Activated CD8-positive, alpha-beta memory T cell treated with anti-CD3 and anti-CD28 coated beads for 36 hours (primary cell): ENCODE measurements around the gene TRIM42. TPM values are rescaled to one million over a fixed set of nuclear protein-coding genes. Genes with fewer than 3 reads are reported as not detected.

Experiments
- CTCF ChIA-PET: fragments of 350-600 bp; sonication (Branson Sonifier 250); formaldehyde crosslinking; loops from one replicate; lab custom pipeline; 2021; ENCODE audit warnings: antibody characterized with exemption; lab: Charles Lee
- POLR2A ChIA-PET: fragments of 350-600 bp; sonication (Branson Sonifier 250); formaldehyde crosslinking; loops from one replicate; lab custom pipeline; 2021; ENCODE audit warnings: antibody characterized with exemption; lab: Charles Lee
- total RNA-seq, 2 experiments: library from RNA; stranded (reverse); gene quantifications; one replicate each; pipeline ENCODE4 v1.2.3, GENCODE V29; 2021

The TRIM42 gene
- not detected for total RNA-seq

GRCh38 chr3:140677764-140678163, at the start of gene TRIM42:
Gene TRIM42 (plus strand): TSS chr3:140678064. CDS start chr3:140678230, 166 bp downstream.
- ChIA-PET POLR2A (no interaction called here), CTCF (no interaction called here)

DNA sequence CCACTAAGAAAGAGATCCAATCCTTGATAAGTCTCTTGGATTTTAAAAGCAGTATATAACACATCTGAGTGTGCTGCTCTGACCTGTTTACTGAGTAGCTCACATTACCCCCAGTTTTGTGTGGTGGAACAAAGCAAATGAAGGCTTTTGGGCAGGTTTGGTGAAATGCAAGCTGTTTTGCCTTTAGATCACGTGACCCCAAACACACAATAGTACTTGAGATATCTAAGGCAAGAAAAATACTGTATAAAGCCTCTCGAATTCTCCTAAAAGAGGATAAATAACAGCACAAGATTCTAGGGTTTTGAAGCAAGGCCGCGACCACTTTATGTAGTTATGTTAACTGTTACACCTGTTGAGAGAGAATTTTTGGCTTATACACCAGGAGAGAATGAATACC, 49.3 kb upstream of the TRIM42 start:
- CTCF ChIA-PET = no interaction called here
- POLR2A ChIA-PET = no interaction called here

DNA sequence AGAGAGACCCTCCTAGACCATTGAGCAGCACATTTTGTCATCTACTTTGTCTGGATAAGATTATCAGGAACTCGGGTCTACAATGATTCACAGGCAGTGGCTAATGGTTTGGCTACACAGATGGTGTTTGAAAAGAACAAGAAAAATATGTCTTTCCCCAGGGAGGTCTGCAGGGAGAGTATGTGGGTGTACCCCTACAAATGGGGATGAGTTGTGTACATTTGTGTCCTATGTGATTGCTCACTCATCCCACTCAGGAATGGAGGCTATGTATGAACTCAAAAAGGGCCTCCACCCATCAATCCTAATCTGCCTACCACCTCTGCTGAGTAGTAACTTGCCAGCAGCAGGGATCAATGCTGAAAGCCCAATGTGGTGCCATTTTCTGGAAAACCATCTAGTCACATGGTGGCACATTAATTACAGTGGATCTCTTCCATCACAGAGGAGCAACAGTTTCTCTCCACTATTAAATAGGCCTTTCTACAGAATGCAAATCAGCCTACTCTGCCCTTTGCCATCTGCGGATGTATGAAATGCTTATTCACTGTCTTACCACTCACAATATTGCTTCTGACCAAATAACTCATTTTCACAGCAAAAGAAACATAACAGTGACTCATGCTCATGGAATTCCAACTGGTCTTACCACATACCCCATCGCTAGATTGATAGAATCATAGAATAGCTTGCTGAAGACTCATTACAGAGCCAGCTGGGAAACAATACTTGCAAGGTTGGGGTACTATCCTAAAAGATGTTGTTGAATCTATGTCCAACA, 48.3 kb upstream of the TRIM42 start:
- CTCF ChIA-PET = no interaction called here
- POLR2A ChIA-PET = no interaction called here

DNA sequence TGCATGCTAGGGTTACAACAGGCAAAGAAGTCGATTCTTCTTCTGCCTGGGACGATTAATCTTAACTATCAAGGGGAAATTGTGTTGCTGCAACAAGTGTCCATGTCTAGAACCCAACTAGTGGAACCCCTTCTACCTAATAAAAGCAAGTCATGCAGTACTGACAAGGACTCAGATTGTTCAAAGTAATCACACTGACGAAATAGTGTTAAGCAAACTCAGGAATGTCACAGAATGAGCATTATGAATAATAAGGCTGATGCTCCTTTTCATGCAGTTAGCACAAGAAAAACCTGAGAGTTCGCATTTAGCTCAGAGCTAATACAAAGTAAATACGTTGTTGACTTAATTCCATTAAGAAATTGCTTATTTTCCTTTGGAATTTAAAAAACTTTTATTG, 47.5 kb upstream of the TRIM42 start:
- POLR2A ChIA-PET = no interaction called here
- CTCF ChIA-PET = no interaction called here

GRCh38 chr3:140630866-140631265, 47.0 kb upstream of the TRIM42 start:
- CTCF ChIA-PET = no interaction called here
- POLR2A ChIA-PET = no interaction called here

DNA sequence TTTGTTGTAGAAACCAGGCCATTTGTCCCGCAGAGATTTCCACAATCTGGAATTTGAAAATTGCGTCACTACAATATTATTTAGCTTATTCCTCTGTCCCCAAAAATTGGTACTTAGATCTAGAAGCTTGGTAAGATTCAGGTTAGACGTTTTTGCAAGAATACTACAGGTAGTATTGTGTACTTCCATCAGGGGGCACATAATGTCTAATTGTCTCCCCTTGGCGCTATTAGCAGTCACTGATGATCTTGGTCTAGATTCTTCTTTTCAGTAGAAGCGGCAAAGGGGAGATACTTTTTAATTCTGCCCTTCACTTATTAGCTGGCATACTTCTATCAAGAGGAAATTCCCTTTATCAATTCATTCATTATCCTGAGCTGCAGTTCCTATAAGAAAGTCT, 42.6 kb upstream of the TRIM42 start:
- ChIA-PET POLR2A (no interaction called here), CTCF (no interaction called here)

DNA sequence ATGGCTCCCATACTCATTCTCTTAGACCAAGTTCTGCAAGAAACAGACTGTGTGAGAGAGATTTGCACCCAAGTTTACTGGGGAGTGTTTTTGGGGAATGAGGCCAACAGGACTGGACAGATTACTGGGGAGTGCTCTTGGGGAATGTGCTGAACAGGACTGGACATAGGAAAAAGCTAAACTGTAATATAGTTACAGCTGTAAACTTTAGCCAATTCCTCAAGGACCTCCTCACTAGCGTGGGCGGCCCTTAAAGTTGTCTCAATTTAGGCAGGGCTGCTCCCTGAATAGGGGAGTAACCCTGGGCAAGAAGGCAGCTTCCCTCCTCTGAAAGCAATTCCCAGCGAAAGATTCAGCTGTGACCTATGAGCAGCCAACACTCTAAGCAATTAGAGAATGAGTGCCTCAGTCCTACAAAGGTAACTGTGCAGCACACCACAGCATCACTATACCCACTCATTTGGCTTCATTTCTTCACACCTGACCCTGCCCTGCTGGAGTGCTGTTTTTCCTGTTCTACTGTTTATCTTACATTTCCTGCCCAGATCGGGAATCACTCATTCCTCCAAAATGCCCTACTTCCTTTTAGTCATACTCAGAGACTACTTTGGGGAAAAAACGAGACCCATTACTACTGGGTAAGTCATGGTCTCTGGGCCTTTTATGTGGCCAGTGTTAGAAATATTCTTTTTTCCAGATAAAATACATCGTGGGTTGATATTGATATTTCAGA, 41.3 kb upstream of the TRIM42 start:
- ChIA-PET CTCF (no interaction called here), POLR2A (no interaction called here)

GRCh38 chr3:140651287-140651686, 26.6 kb upstream of the TRIM42 start:
- CTCF ChIA-PET = no interaction called here
- POLR2A ChIA-PET = no interaction called here

GRCh38 chr3:140655678-140656077, 22.2 kb upstream of the TRIM42 start:
- POLR2A ChIA-PET = no interaction called here
- CTCF ChIA-PET = no interaction called here

DNA sequence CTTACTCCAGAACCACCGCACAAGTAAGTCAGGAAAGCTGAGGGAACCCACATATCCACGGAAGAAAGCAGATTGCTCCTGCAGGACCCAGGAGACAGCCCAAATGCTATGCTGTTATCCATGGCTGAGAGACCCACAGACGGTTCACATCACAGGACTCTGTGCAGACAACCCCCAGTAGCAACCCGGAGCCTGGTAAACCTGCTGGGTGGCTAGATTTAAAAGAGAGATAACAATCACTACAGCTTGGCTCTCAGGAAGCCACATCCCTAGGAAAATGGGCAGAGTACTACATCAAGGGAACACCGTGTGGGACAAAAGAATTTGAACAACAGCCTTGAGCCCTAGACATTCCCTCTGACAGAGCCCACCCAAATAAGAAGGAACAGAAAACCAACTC, 13.8 kb upstream of the TRIM42 start:
- POLR2A ChIA-PET = no interaction called here
- CTCF ChIA-PET = no interaction called here

GRCh38 chr3:140682586-140682985, 4.7 kb downstream of the TRIM42 start:
- CTCF ChIA-PET = no interaction called here
- POLR2A ChIA-PET = no interaction called here

DNA sequence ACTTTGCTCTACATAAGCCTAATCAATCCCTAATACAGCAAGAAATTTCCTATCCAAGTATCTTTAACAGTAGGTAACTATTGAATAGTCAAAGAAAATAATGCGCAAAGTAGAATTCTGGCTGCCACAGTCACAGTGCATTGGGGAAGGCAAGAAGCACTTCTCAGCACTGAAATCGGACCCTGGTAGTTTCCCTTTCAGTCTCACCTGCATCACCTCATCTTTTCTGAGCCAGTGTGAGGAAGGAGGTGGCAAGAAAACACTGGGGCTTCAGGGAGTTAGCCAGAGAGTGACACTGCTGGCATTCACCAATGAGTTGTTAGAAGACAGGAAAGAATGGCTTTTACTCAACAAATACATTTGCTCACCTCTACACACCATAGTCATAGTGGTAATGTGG, 8.3 kb downstream of the TRIM42 start:
- CTCF ChIA-PET = interaction anchor here (1.1 kb wide), 1 partner anchor 15 kb away, joined by 3 read pairs; no protein-coding TSS in a partner anchor
- POLR2A ChIA-PET = no interaction called here

DNA sequence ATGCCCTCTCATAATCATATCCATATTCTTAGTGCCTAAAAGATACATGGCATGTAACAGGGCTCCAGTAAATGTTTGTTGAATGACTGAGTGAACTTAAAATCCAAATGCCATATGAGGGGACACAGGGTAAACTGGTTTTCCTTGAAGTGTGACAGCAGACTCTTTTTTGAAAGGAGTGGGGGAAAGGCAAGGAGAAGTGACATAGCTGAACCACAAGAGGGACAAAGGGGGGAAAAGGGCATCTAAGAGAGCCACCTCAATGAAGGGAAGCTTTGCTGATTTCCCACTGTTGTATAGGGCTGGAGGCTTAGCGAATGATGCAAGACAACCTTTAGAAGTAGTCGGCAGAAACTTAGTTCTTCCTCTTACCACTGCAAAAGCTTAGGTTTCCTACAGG, 9.1 kb downstream of the TRIM42 start:
- POLR2A ChIA-PET = no interaction called here
- CTCF ChIA-PET = interaction anchor here (1.1 kb wide), 1 partner anchor 14 kb away, joined by 3 read pairs; no protein-coding TSS in a partner anchor

GRCh38 chr3:140695361-140696061, 17.6 kb downstream of the TRIM42 start:
- CTCF ChIA-PET = no interaction called here
- POLR2A ChIA-PET = no interaction called here

- POLR2A ChIA-PET = no interaction called here
- CTCF ChIA-PET = no interaction called here
Measured at GRCh38 chr3:140699516-140700231, 21.8 kb downstream of the TRIM42 start.

- ChIA-PET CTCF (no interaction called here), POLR2A (no interaction called here)
Measured at GRCh38 chr3:140702281-140702680, 24.4 kb downstream of the TRIM42 start.

DNA sequence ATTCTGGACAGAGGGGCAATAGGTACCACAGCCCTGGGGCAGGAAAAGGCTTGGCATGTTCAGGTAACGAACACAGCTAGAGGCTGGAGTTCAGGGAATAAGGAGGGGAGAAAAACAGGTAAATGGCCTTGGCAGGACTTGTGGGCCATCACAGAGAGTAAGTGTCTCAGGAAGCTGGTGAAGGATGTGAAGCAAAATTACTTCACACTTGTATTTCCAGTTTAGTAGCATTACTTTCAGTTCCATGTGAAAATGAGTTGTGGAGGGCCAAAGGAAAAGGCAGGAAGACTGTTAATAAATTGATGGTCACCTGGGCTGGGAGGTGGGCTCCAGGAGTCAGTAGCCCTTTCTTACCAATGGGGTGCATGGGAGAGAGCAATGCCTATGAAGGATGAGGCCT, 25.6 kb downstream of the TRIM42 start:
- CTCF ChIA-PET = no interaction called here
- POLR2A ChIA-PET = no interaction called here

DNA sequence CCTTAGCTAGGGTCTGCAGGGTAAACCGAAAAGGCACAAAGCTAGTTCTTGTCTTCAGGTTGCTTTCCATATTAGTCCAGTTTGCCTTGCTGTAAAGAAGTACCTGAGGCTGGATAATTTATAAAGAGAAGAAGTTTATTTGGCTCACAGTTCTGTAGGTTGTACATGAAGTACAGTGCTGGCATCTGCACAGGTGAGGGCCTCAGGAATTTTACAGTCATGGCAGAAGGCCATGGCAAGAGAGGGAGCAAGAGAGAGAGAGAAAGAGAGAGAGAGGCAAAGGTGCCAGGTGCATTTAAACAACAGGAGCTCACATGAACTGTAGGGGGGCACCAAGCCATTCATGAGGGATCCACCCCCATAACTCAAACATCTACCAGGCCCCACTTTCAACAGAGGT, 26.9 kb downstream of the TRIM42 start:
- POLR2A ChIA-PET = no interaction called here

GRCh38 chr3:140705954-140706353, 28.1 kb downstream of the TRIM42 start:
- POLR2A ChIA-PET = no interaction called here
- CTCF ChIA-PET = no interaction called here

More for the DNA sequence above, 26.9 kb downstream of the TRIM42 start:
- CTCF ChIA-PET = no interaction called here

- CTCF ChIA-PET = no interaction called here
- POLR2A ChIA-PET = no interaction called here
Measured at GRCh38 chr3:140706360-140706759, 28.5 kb downstream of the TRIM42 start.
